GM18520 (cell line): ENCODE data around the gene SLC26A9.
"Not testable (repeated sequence)": the region's sequence is repeated elsewhere in the genome, so short reads cannot be mapped to it uniquely, and the experiment has no call there.

Source experiments
- ATAC-seq: cut with Tn5 transposase; IDR thresholded peaks from one replicate; pipeline ENCODE4 v1.9.1; 2021; ENCODE audit not compliant: unreplicated experiment

Gene SLC26A9

DNA sequence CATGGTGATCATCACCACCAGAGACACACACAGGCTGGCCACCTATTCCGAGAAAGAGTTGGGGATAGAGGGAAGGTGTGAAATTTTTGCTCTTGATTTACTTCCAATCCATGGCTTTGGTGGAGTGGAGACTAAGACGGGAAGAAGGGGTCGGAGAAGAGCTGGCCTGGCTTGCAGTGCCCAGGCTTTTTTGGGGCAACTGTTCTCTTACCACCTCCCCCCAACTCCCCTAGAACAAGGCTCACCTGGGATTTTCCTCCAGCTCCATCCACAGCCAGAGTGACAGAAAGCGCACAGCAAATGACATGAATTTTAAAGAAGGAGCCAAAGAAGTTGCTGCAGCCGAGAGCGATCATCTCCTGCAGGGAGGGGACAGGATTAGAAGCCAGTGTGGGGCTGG, 16.0 kb downstream of the SLC26A9 start:
- no peak for ATAC-seq

DNA sequence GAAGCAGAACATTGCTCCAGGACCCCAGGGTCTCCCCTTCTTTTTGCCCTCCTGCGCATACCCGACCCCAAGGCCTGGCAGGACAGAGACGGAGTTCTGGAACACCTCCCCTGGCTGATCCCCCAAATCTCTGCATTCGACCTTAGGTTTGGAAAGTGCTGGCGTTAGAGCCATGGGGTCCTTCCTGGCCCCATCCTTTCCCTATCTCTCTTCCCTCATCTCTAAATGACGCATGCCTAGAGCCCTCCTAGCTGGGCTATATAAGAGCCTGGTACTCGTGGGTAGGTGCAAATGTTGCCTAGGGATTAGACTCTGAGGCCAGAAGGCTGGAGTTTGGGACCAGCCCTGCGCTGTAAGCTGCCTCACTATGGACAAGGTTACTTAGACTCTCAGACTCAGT, 16.6 kb downstream of the SLC26A9 start:
- no peak for ATAC-seq

GRCh38 chr1:205926213-205926612, 17.0 kb downstream of the SLC26A9 start:
- ATAC-seq, result no peak

DNA sequence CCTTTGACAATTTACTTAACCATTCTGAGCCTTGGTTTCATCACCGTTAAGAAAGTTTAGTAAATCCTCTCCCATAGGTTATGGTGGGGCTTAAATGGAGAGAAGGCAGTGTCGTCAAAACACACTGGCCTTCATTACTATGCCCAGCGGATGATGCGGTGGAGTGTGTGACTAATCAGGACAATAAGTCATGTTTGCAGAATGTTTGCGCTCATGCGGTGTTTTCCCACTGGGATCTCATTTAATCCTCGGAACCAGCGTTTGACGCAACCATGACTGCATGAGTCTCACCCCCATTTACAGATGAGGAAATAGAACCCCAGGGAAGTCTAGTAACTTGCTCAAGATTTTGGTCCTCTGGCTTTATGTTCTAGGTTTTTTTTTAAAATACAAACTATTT, 17.5 kb downstream of the SLC26A9 start:
- no peak for ATAC-seq

DNA sequence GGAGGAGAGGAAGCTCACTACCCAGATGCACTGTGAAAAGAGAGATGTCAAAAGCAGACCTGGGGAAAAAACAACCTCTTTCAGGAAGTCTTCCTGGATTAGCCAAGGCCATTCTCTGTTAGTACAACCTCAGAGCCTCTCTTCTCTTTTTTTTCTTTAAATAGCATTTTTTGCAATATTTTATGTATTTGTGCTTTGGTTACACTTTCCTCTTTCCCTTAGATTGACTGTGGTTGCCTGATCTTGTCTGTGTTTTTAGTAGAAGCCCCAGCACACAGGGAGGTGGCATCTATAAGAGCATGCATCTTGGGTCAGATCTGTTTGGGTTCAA, 18.8 kb downstream of the SLC26A9 start:
- ATAC-seq, result no peak

- no peak for ATAC-seq
Observed at GRCh38 chr1:205923651-205924459, 19.4 kb downstream of the SLC26A9 start.

GRCh38 chr1:205922806-205923205, 20.4 kb downstream of the SLC26A9 start:
- ATAC-seq, result no peak

GRCh38 chr1:205922314-205922713, 20.9 kb downstream of the SLC26A9 start:
- no peak for ATAC-seq

DNA sequence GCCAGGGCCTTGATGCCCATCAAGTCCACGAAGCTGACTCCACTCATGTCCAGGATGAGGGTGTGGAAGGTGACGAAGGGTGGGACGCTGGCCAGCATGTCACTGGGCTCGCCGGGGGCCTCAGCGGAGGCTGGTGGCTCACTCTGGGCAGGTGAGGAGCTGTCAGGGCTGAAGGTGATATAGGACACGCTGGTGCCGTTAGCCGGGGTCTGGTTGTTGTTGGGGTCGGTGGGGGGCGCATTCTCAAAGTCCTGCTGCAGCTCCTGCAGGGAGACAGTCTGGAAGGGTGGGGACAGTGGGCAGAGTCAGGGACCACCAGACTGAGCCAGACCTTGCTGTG, 21.7 kb downstream of the SLC26A9 start:
- no peak for ATAC-seq

GRCh38 chr1:205920861-205921569, 22.2 kb downstream of the SLC26A9 start:
- ATAC-seq, result no peak

GRCh38 chr1:205920159-205920558, 23.1 kb downstream of the SLC26A9 start:
- no peak for ATAC-seq

GRCh38 chr1:205918955-205919746, 24.1 kb downstream of the SLC26A9 start:
- ATAC-seq, result no peak

GRCh38 chr1:205917466-205918238, 25.6 kb downstream of the SLC26A9 start:
- no peak for ATAC-seq

DNA sequence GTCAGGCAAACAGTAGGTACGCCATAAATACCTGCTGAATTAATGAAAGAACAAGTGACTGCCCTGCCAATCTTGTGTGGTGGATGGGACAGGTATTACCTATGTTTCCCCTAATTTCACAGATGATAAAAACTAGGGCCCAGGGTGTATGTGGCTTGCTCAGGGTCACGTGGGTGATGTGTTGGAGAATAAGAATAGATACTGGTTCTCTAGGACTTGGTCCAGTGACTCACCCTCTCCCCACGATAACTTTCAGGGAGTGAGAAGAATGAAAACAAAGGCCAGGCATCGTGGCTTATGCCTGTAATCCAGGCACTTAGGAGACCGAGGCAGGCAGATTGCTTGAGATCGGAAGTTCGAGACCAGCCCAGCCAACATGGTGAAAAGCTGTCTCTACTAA, 26.7 kb downstream of the SLC26A9 start:
- ATAC-seq, result no peak

GRCh38 chr1:205915354-205915990, 27.8 kb downstream of the SLC26A9 start:
- ATAC-seq, result no peak

- no peak for ATAC-seq
Observed at GRCh38 chr1:205914730-205915129, 28.5 kb downstream of the SLC26A9 start.

DNA sequence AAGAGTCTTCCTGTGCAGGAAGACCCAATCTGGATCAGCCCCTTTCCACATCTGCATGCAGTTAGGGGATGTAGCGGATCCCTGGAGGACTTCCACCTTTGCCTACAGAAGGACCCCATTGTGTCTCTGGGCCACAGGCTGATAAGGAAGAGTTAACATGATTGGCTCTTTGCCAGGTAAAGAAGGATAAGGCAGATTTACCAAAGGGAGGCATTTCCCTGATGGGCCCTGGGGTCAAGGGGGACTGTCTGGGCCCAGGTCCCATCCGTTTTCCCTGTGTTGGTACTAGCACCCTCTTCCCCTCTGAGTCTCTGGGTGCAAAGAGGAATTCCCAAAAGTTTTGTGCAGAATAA, 29.1 kb downstream of the SLC26A9 start:
- ATAC-seq, result no peak

DNA sequence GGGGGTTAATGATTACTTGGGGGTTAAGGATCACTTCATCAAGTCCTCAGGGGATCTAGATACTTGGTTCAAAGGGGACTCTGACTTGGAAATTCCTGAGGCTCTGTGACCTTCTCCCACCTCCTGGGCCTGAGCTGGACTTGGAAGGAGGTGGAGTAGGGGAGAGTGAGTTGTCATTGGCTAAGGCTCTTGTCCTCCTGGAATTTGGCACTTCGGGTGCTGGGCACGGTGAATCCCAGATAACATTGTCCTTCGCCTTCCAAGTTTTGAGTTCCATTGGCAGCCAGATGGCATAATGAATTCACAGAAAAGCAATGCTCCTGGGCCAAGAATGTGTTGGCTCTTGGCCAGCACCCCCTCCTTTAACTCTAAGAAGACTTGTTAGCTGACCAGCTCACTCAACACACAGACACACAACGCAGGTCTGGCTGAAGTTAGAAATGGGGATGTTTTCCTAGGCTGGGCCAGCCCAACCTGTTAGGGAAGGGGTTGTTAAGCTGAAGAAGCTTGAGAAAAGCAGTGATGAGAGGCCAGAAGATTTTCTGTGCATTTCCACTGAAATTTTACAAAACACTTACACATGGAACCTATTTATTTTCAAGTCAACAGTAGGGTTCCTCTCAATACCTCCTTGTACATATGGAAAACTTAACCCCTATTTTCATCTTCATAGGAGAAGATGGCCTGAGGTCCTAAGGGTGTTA, 29.7 kb downstream of the SLC26A9 start:
- no peak for ATAC-seq

DNA sequence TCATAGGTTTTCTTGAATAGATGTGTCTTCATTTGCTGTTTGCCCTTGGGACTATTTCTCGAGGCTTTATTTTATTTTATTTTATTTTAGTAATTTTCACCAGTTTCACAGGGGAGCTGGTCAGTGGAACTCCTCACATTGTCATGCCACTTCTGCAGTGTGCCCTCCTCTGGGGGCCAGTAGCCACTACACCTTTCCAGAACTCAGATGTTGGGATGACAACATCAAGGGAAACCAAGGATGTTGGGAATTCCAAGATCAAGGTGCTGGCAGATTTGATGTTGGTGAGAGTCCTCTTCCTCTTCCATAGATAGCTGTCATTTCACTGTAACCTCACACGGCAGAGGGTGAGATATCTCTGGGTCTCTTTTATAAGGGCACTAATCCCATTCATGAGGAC, 35.5 kb downstream of the SLC26A9 start:
- ATAC-seq, result no peak

DNA sequence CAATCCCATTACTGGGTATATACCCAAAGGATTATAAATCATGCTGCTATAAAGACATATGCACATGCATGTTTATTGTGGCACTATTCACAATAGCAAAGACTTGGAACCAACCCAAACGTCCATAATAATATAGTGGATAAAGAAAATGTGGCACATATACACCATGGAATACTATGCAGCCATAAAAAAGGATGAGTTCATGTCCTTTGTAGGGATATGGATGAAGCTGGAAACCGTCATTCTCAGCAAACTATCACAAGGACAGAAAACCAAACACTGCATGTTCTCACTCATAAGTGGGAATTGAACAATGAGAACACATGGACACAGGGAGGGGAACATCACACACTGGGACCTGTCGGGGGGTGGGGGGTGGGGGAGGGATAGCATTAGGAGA, 38.2 kb downstream of the SLC26A9 start:
- not testable (repeated sequence) for ATAC-seq
